ENCODE results near the gene FAM110D.

Gene FAM110D

GRCh38 chr1:26129778-26130177, 29.1 kb upstream of the FAM110D start:
- no peak for DNase-seq

DNA sequence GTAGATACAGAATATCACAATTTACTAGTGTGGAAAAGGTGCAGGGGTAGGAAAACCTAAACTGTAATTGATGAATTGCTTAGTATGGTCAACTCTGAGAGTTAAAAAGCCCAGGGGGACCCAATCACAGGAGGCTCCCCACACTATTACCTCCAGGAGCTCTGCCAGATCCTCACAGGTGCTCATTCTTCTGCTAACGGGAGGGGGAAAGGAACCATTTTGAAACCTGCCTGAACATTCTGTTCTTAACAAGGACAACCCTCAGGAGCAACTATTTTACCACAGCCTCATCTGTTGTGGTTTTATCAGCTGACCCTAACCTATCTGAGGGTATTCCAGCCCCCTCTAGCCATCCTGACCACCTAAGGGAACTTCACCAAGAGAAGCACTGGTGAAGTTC, 28.2 kb upstream of the FAM110D start:
- no peak for DNase-seq

DNA sequence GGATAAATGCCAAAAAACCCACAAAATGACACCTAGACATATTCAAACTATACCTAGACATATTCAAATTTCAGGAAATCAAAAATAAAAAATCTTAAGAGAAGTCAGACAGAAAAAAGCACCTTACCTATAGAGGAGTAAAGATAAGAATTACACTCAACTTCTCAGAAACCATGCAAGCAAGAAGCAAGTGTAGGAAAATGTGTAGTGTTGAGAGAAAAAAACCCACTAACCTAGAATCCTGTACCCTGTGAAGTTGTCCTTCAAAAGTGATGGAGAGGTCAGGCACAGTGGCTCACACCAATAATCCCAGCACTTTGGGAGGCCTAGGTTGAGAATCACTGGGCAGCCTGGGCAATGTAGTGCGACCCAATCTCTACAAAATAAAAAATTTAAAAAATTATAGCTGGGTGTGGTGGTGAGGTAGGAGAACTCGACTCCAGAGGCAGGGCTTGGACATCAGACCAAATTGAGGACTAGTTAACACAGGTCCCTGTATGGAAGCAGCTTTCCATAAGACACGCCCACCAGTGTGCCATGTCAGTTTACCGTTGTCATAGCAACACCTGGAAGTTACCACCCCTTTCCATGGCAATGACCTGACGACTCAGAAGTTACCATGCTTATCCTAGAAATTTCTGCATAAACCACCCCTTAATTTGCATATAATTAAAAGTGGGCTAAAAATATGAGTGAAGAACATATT, 26.6 kb upstream of the FAM110D start:
- no peak for DNase-seq

- no peak for DNase-seq
Observed at GRCh38 chr1:26132834-26133167, 26.1 kb upstream of the FAM110D start.

DNA sequence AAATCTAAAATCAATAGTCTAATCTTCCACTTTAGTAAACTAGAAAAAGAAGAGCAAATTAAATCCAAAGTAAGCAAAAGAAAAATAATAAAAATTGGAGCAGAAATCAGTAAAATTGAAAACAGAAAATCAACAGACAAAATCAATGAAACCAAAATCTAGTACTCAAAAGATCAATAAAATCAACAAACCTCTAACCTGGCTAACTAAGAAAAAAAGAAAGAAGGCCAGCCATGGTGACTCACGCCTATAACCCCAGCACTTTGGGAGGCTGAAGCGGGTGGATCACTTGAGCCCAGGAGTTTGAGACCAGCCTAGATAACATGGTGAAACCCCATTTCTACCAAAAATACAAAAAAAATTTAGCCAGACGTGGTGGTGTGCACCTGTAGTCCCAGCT, 24.4 kb upstream of the FAM110D start:
- DNase-seq, result no peak

DNA sequence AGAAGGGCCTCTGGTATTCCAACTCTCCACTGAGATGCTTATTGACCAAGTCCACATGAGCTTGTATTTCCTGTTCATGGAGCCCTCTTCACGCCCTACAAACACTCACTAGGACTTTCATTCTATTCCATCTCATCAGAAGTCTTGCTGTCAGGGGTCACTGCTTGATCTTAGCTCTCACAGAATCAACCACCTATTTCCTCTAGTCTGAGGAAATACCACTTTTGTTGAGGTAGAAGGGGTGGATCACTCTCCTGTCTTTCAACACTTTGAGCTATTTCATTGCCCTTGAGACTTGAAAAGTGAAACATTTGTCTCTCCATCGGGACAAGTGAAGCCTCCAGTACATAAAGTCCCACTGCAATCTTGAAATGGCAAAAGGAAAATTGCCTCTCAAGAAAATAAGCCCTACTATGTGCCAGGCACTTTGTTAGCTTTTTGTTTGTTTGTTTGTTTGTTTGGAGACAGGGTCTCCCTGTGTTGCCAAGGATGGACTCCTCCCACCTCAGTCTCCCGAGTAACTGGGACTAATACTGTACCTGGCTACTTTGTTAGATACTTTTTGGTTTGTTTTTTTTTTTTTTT, 19.8 kb upstream of the FAM110D start:
- no peak for DNase-seq

DNA sequence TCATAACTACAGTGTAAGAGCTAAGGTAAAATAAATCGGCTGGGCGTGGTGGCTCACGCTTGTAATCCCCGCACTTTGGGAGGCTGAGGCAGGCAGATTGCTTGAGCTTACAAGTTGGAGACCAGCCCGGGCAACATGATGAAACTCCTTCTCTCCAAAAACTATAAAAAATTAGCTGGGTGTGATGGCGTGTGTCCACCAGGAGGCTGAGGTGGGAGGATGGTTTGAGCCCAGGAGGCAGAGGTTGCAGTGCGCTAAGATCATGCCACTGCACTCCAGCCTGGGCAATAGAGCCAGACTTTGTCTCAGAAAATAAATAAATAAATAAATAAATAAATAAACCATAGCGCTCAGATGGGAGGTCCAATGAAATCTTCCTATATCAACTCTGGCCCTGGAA, 16.7 kb upstream of the FAM110D start:
- no peak for DNase-seq

DNA sequence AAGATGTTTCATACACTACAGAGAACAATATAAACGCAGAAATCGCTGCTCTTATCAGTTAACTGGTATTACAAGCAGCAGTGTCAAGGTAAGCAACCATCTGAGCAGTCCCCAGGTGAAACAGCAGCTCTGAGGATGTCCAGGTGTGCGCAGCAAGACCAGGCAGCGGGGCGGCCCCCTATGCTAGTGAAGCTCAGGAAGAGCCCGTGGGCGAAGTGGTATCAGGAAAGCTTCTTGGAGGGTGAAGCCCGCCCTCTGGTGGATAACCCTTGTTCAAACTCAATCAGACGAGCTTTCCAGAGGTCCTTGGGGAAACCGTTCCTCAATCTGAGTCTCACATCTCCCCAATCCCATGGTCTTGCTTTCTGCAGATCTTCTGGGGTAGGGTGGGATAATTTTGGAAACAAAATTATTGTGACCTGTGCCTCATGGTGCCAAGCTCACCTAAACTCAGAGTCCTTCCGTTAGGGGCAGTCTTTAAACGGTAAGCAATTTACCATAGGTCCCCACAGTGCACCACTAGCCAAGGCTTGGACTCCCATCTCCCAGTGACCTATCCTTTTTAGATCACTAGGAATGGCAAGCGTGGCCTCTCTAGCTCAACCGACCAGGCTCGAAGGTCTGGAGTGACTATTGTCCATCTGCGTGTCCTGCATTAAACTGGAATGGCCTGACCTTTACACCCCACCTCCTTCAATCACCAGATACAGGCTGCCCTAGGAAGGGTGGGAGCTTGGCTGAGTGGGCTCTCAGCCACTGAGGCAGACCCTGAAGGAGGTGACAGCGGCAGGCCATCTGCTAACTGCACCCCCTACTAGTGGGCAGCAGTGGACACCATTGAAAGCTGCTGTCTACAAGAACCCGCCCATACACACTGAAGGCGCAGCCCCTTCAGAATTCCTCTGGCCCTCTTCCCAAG, 13.6 kb upstream of the FAM110D start:
- DNase-seq, result peak; percentile 75

GRCh38 chr1:26145960-26146294, 13.0 kb upstream of the FAM110D start:
- DNase-seq, result no peak

GRCh38 chr1:26148887-26149286, 10.0 kb upstream of the FAM110D start:
- DNase-seq, result no peak

DNA sequence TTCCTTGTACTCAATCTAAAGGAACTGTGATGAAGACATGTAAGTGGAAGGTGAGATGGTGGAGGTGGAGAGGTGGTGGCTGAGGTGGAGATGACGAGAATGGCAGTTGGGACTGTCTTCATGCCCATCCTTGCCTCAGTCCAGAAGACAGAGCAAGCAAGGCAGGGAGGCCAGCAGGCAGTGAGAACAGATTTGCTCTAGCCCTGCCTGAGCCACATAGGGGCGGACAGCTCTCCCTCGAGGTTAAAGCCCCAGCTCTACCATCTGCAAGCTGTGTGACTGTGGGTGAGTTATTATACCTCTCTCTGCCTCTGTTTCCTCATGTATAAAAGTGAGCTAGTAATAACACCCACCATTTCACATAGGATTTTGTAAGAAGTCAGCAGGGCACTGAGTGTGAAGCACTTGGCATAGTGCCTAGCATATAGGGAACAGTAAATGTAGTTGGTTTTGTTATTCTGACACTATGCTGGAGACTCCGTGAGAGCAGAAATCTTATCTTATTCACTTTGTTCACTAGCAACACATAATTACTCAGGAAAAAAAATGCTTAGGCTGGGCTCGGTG, 4.8 kb upstream of the FAM110D start:
- DNase-seq, result no peak

GRCh38 chr1:26154750-26155149, 4.1 kb upstream of the FAM110D start:
- DNase-seq, result no peak

GRCh38 chr1:26155370-26156284, 3.3 kb upstream of the FAM110D start:
- no peak for DNase-seq

DNA sequence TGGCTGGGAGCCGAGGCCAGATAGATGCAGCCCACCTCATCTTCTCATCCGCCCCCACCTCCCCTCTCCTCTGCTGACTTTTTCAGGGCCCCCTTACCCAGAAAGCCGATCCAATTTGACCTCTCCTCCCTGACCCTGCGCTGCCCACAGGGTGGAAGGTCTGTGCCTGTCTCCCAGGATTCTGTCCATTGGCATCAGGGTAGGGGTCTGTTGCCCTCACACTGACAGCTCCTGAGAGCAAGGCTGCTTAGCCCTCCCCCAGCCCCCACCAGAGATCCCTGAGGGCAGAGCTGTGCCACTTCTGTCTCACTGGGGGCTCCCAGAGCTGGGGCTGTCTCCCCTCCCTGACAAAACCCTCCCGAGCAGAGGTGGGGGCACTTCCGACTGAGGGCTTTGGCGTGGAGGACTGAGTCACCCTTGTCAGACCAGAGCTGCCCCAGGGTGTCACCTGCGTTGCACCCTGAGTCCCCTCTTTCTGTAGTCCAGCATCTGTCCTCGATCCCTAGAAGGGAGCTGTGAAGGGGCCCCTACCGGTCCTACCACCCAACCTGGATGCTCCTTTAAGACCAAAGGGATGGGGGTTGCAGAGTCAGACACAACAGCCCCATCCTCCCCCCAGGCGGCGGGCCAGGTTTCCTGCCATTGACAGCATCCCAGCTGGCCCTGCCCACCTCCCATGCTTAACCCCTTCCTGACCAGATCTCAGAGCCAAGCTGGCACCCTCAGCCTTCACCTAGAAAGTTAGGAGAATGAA, 2.4 kb upstream of the FAM110D start:
- DNase-seq, result no peak

- DNase-seq, result no peak
Observed at GRCh38 chr1:26158271-26158907, 490 bp upstream of the FAM110D start.

DNA sequence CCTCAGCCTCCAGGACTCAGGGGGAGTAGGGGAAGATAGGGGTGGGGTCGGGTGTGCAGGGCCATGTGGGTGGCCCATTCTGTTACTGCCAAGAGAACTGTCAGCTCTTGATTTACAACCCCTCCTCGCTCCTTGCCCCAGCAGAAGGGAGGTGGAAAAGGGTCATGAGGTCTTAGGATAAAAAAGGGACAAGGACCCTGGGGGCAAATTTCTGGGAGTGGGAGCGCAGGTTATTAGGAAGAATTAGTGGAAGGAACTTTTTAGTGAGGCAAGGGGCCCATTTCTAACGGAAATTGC, 812 bp downstream of the FAM110D start:
- DNase-seq, result no peak

DNA sequence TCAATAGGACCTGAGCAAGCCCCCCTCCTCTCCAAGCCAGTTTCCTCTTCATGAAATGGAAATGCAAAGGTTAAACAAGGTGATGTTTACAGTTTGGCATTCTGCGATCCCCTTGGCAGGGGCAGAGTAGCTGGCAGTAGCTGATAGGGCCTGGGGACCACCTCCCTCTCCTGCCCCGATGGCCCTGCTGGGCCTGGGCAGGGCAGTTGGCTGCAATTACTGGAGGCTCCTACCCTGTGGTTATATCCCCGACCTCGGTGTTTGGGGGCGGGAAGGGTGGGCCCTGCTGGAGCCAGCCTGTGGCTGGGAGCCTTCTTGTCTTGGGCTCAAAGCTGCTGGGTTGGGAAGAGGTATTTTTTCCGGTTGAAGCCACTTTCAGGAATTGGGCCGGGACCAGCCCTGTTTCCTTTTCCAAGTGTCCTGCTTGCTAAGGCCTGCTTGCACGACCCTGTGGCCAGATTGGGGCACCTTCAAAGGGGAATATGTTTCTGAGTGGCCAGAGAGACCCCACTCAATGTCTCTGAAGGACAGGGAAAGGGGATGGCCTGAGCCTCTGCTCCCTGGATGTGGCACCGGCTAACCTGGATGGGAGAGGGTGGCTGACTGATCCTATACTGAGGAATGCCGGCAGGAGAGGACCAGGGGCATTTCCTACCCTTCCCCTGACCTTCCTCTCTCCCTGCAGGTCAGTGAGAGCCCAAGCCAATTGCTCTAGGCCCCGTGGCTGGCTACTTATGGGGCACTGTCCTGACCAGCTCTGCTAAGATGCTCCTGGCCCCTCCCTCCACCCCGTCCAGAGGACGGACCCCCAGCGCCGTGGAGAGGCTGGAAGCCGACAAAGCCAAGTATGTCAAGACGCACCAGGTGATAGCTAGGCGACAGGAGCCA, 1.9 kb downstream of the FAM110D start:
- no peak for DNase-seq

GRCh38 chr1:26161415-26162219, 2.7 kb downstream of the FAM110D start:
- peak; percentile 45 for DNase-seq

- no peak for DNase-seq
Observed at GRCh38 chr1:26162220-26162709, 3.4 kb downstream of the FAM110D start.
